Breast epithelium (tissue), 3 donors: ENCODE data around the gene SPSB1.

ENCODE experiments used
- CTCF ChIP-seq, 3 donors: fragments of 450-650 bp; IDR thresholded peaks; one replicate each; pipeline ENCODE4 v1.5.1; 2016 to 2017; ENCODE audit warnings: antibody characterized with exemption in 3 of 3, mild to moderate bottlenecking in 3 of 3, moderate library complexity in 3 of 3
- POLR2AphosphoS5 ChIP-seq, 3 donors: sonication (generic); formaldehyde crosslinking; IDR thresholded peaks; one replicate each; pipeline ENCODE4 v1.6.1; 2017; ENCODE audit warnings: antibody characterized with exemption in 3 of 3

DNA sequence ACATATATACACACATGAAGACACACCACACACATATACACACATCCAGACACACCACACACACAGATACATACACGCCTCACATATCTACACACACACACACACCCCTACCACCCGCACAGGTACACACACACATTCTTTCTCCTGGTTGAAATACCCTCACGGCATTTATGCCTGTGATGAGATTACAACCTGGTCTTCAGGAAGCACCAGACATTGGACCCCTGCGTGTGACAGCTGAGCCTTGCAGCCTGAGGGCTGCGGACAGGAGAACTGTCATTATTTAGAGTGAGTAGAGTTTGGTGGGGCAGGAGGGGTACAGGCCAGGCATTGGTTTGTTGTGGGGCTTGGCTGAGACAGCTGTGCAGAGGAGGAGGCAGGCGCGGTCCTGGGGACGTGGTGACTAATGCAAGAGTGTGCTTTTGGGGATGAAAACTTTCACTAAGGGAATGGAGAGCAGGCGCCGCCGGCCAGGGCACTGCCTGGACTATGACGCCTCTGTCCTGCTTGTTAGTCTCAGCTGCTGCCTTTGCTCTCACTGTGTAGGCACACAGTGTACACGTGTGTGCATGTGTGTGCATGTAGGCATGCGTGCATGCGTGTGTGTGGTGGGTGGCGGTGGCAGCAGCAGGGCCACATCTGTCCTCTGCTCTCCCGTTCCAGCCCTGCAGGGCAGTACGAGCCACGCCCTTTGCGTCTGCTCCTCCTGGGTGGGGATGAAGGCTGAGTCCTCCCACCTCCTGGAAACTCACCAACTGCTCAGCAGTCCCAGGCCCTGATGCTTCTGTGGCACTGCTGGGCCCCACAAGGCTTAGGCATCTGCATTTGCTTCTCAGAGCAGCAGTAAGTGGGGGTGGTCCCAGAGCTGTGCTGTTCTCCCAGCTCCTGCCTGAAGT lies 57.6 kb downstream of the SPSB1 start:
- no peak for TF ChIP-seq CTCF (IDR thresholded peaks at IDR 0.05)
- no peak for TF ChIP-seq POLR2AphosphoS5 (IDR thresholded peaks at IDR 0.05)
